GM13977 (cell line): ENCODE measurements around the gene PMAIP1.

Experiments
- DNase-seq: peaks from one replicate; pipeline ENCODE4 v3.0.0; 2012; ENCODE audit warnings: low spot score
- in situ Hi-C: fragments of 300-500 bp; cut with MboI; formaldehyde crosslinking; loops from one replicate; pipeline ENCODE4 v1.12.0; 2022; ENCODE audit warnings: low sequenced_read_pairs, low pct_unique_long_range_greater_than_20kb, mixed read lengths, inconsistent platforms; ENCODE audit not compliant: unreplicated experiment
- TF ChIP-seq, protein P1 (sequence below): IDR thresholded peaks from 2 replicates; pipeline ENCODE4 v1.5.1; 2012; ENCODE audit warnings: mild to moderate bottlenecking, control low read depth; ENCODE audit not compliant: insufficient read depth; ENCODE audit errors: extremely low read depth, missing control alignments

Gene PMAIP1

DNA sequence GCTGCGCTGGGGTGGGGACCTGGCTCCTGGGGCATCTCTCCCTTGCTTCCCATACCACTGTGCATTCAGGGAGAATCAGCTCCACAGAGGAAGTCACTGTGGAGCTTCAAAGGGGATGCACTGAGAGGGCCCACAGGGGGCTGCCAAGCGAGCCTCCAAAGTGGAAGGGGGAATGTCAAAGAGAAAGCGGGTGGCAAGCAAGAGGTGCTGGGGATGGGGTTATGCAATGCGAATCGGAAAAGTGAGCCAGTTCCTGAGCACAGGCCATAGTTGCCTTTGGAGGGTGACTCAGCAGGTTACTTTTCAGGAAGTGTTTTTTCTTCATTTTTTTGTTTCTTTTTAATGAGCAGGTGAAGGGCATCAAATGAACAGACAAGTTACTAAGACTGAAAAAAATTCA is 17.6 kb downstream of the PMAIP1 start:
- TF ChIP-seq, protein P1, sequence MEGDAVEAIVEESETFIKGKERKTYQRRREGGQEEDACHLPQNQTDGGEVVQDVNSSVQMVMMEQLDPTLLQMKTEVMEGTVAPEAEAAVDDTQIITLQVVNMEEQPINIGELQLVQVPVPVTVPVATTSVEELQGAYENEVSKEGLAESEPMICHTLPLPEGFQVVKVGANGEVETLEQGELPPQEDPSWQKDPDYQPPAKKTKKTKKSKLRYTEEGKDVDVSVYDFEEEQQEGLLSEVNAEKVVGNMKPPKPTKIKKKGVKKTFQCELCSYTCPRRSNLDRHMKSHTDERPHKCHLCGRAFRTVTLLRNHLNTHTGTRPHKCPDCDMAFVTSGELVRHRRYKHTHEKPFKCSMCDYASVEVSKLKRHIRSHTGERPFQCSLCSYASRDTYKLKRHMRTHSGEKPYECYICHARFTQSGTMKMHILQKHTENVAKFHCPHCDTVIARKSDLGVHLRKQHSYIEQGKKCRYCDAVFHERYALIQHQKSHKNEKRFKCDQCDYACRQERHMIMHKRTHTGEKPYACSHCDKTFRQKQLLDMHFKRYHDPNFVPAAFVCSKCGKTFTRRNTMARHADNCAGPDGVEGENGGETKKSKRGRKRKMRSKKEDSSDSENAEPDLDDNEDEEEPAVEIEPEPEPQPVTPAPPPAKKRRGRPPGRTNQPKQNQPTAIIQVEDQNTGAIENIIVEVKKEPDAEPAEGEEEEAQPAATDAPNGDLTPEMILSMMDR, result no peak
- no peak for DNase-seq
- in situ Hi-C loops, result no loop called here

DNA sequence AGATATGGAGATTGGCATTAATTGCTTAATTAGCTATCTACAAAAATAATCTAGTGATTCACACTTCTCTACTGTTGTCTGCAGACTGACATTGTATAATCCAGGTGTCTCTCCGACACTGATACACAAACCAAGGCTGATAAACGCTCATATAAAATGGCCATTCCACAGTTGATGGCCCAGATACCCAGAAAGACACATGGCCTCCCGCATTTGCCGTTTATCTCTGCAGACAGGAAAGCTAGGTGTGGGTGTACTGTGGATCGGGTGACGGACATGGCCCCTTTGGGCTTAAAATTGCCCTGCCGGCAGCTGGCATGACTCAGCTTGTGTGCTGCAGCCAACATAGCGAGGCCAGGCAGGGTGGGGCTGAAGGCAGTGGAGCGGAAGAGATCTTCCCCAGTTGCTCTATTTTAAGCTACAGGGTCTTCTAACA is 18.5 kb downstream of the PMAIP1 start:
- in situ Hi-C loops, result no loop called here
- no peak for DNase-seq

DNA sequence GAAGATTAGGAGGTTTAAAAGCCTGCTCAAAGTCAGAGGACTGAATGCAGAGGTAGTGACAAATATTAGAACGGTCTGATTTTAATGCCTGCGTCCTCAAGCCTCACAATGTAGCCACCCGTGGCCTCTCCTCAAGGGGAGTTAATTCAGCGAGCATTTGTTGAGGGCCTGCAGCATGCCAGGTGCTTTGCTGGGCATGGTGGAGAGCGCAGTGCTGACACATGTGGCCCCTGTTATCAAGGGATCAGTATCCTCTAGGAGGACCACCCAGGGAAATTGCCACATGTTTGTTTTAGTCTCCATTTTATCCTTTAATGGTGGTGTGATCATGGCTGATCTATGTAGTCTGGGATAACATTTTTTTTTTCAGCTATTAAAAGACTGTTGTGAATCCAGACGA is 19.2 kb downstream of the PMAIP1 start:
- TF ChIP-seq, protein P1, result no peak
- no peak for DNase-seq
- in situ Hi-C loops, result no loop called here

More for the DNA sequence above, 18.5 kb downstream of the PMAIP1 start:
- TF ChIP-seq, protein P1, result no peak

DNA sequence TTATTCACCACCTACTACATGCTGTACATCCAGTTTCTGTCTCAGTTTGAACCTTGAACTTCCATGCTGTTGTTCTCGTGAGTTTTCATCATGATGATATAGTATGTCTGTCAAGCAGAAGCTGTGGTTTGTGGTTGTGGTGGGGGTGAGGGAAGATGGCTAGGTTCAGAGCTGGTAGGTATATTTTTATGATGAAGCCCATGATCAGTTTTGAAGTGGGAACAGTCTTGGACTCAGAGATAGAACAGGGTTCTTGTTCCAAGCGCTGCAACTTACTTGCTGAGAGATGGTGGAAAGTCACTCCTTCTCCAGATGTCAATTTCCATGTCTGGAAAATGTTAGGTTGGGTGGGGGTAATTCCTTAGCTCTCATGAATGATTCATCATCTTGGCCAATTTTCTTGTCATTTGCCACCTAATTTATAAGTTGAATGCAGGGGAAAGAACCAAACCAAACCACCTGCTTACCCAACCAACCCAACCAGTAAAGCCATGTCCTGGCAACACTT is 21.6 kb downstream of the PMAIP1 start:
- no peak for DNase-seq
- in situ Hi-C loops, result no loop called here
- TF ChIP-seq, protein P1, result no peak

DNA sequence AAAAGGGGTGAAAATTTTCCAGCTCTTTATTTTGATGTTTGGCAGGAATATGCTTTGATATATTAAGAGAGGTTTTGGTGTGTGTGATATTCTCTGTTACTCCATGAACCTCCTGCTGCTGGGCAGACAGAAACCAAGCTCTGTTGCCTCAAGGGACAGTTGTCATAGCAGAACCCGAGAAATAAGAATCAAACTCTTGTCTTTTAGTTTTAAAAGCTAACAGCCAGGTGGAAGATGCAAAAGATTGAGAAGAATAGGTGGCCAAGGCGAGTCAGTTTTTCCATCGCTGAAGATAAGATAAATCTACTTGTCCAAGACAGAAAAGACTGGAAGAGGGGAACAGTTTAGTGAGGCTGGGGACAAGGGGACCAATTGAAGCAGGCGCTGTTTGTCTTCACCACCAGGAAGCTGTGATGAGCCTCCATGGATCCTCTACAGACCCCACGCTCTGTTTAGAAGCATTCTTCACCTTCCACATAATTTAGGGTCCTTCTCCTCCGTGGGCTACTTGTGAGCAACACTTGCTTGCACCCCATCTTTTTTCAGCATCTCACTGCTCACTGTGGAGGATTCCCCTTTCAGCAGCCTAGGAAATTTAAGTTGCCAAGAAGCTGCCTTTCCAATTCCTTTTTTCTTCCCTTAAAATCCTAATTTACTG is 23.9 kb downstream of the PMAIP1 start:
- in situ Hi-C loops, result no loop called here
- TF ChIP-seq, protein P1, result no peak

DNA sequence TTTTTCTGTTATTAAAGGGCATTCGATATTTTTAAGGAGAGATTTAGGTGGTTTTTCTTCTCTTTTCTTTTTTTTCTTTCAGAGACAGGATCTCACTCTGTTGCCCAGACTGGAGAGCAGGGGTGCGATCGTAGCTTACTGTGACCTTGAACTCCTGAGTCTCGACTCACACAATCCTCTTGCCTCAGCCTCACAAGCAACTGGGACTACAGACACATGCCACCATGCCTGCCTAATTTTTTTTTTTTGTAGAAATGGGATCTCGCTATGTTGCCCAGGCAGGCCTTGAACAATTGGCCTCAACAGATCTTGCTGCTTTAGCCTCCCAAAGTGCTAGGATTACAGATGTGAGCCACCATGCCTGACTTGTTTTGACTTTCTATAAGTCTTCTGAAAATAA is 26.3 kb downstream of the PMAIP1 start:
- in situ Hi-C loops, result no loop called here
- TF ChIP-seq, protein P1, result no peak

More for the DNA sequence above, 23.9 kb downstream of the PMAIP1 start:
- DNase-seq, result no peak

More for the DNA sequence above, 26.3 kb downstream of the PMAIP1 start:
- DNase-seq, result no peak
